ENCODE data around the gene M1AP. TPM values are rescaled to one million over a fixed set of nuclear protein-coding genes. Genes with fewer than 3 reads are reported as not detected.
A peak's percentile ranks its signal among the peaks of the same experiment; 100 is the strongest.

The M1AP gene
- total and polyA plus RNA-seq, 9 of the 15 experiments (the other 6 are each of a cell fraction or from before 2014, with no cell fraction given): 0.06 to 0.33 (median 0.11) TPM; not detected in 4

DNA sequence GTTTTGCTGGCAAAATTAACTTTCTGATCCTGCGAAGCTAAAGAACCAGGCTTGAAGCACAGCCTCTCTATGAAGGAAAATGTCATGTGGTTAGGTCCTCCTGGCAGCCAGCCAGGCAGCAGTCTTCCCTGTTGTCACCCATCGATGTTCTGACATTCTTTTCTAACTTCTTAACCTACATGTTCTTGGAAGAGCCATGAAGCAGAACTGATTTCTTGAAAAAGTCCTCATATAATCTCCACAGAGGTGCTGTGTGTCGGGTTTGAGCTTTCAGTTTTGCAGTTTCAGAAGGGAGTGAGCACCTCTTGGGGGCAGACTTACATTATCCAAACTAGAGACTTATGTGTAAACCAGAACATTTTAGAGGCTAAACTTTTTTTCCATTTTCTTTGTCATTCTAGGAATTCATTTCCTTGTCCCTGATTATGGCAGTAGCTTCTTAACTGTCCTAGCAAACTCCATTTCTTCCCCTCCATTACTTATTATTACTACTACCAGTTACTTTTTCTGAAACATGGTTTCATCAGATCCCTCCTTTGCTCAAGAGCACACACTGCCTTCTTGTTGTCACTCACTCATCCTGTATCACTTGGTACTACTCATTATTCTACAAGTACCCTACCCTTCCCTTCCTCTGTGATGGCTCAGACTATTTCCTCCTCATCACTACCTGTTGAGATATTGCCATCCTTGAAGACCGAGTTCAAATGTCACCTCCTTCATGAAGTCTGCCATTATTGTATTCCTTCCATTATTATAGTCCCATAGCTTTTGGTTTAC, 62.5 kb downstream of the M1AP start (continued):
- TF ChIP-seq, protein P1, sequence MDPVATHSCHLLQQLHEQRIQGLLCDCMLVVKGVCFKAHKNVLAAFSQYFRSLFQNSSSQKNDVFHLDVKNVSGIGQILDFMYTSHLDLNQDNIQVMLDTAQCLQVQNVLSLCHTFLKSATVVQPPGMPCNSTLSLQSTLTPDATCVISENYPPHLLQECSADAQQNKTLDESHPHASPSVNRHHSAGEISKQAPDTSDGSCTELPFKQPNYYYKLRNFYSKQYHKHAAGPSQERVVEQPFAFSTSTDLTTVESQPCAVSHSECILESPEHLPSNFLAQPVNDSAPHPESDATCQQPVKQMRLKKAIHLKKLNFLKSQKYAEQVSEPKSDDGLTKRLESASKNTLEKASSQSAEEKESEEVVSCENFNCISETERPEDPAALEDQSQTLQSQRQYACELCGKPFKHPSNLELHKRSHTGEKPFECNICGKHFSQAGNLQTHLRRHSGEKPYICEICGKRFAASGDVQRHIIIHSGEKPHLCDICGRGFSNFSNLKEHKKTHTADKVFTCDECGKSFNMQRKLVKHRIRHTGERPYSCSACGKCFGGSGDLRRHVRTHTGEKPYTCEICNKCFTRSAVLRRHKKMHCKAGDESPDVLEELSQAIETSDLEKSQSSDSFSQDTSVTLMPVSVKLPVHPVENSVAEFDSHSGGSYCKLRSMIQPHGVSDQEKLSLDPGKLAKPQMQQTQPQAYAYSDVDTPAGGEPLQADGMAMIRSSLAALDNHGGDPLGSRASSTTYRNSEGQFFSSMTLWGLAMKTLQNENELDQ (CRISPR knock-in tag; IDR thresholded peaks at IDR 0.05; ENCODE audit: borderline replicate concordance): no peak
- no peak for TF ChIP-seq ZNF431 (CRISPR knock-in tag; IDR thresholded peaks at IDR 0.05)
- no peak for TF ChIP-seq KAT8 (IDR thresholded peaks at IDR 0.05; ENCODE audit: low read depth)
- TF ChIP-seq ETS2 (tag; IDR thresholded peaks at IDR 0.05; ENCODE audit: borderline replicate concordance, poor library complexity, severe bottlenecking): no peak
- TF ChIP-seq, protein P2, sequence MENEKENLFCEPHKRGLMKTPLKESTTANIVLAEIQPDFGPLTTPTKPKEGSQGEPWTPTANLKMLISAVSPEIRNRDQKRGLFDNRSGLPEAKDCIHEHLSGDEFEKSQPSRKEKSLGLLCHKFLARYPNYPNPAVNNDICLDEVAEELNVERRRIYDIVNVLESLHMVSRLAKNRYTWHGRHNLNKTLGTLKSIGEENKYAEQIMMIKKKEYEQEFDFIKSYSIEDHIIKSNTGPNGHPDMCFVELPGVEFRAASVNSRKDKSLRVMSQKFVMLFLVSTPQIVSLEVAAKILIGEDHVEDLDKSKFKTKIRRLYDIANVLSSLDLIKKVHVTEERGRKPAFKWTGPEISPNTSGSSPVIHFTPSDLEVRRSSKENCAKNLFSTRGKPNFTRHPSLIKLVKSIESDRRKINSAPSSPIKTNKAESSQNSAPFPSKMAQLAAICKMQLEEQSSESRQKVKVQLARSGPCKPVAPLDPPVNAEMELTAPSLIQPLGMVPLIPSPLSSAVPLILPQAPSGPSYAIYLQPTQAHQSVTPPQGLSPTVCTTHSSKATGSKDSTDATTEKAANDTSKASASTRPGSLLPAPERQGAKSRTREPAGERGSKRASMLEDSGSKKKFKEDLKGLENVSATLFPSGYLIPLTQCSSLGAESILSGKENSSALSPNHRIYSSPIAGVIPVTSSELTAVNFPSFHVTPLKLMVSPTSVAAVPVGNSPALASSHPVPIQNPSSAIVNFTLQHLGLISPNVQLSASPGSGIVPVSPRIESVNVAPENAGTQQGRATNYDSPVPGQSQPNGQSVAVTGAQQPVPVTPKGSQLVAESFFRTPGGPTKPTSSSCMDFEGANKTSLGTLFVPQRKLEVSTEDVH (IDR thresholded peaks at IDR 0.05; ENCODE audit: low read depth, partially characterized antibody): no peak
- TF ChIP-seq, protein P3, sequence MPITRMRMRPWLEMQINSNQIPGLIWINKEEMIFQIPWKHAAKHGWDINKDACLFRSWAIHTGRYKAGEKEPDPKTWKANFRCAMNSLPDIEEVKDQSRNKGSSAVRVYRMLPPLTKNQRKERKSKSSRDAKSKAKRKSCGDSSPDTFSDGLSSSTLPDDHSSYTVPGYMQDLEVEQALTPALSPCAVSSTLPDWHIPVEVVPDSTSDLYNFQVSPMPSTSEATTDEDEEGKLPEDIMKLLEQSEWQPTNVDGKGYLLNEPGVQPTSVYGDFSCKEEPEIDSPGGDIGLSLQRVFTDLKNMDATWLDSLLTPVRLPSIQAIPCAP (CRISPR knock-in tag; IDR thresholded peaks at IDR 0.05; ENCODE audit: borderline replicate concordance): no peak
- no peak for TF ChIP-seq ZNF146 (CRISPR knock-in tag; IDR thresholded peaks at IDR 0.05; ENCODE audit: unreplicated experiment)
- TF ChIP-seq SAFB (IDR thresholded peaks at IDR 0.05; ENCODE audit: borderline replicate concordance, low read depth, low read length): no peak
- TF ChIP-seq CHD2 (IDR thresholded peaks at IDR 0.05; ENCODE audit: low read depth, low read length): no peak
- no peak for TF ChIP-seq LARP7 (IDR thresholded peaks at IDR 0.05)
- TF ChIP-seq, protein P4, sequence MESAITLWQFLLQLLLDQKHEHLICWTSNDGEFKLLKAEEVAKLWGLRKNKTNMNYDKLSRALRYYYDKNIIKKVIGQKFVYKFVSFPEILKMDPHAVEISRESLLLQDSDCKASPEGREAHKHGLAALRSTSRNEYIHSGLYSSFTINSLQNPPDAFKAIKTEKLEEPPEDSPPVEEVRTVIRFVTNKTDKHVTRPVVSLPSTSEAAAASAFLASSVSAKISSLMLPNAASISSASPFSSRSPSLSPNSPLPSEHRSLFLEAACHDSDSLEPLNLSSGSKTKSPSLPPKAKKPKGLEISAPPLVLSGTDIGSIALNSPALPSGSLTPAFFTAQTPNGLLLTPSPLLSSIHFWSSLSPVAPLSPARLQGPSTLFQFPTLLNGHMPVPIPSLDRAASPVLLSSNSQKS (CRISPR knock-in tag; IDR thresholded peaks at IDR 0.05): no peak
- no peak for TF ChIP-seq EZH2 (IDR thresholded peaks at IDR 0.05; ENCODE audit: borderline replicate concordance, low read depth, low read length)
- peak; percentile 33; the same call in 1 of the 2 replicates for TF ChIP-seq L3MBTL2 (IDR thresholded peaks at IDR 0.05)
- no peak for TF ChIP-seq RHOXF2B (CRISPR knock-in tag; conservative IDR thresholded peaks at IDR 0.05)
- no peak for TF ChIP-seq NCOA1 (IDR thresholded peaks at IDR 0.05; ENCODE audit: low read depth)
- no peak for TF ChIP-seq ZFP30 (CRISPR knock-in tag; IDR thresholded peaks at IDR 0.05; ENCODE audit: borderline replicate concordance)
- no peak for TF ChIP-seq SMC3 (conservative IDR thresholded peaks at IDR 0.05; ENCODE audit: insufficient read depth, low read depth, low read length)
- no peak for TF ChIP-seq FOXK1 (CRISPR knock-in tag; IDR thresholded peaks at IDR 0.05; ENCODE audit: borderline replicate concordance)
- no peak for TF ChIP-seq RBM25 (IDR thresholded peaks at IDR 0.05; ENCODE audit: low read depth, low read length, severe bottlenecking)
- TF ChIP-seq MIER1 (IDR thresholded peaks at IDR 0.05; ENCODE audit: low read depth): no peak
- TF ChIP-seq MYC (IDR thresholded peaks at IDR 0.05; ENCODE audit: low read depth, low read length): no peak
- TF ChIP-seq MYC (CRISPR knock-in tag; IDR thresholded peaks at IDR 0.05; ENCODE audit: borderline replicate concordance, low read depth): no peak
